OCI-LY1 (cell line): ENCODE results near the gene EHD1.

Experiments
- H2AFZ ChIP-seq: fragments of 200-600 bp; sonication (generic), shearing (Covaris generic); 2 replicates; pipeline ENCODE4 v1.6.0; 2014; ENCODE audit warnings: antibody characterized with exemption, mild to moderate bottlenecking, low read length
- H3F3A ChIP-seq: fragments of 200-600 bp; sonication (generic), shearing (Covaris generic); 2 replicates; pipeline ENCODE4 v1.6.0; 2014; ENCODE audit warnings: mild to moderate bottlenecking, antibody characterized with exemption, low read length, moderate library complexity; ENCODE audit not compliant: insufficient read depth
- H3K27ac ChIP-seq: fragments of 200-600 bp; sonication (generic); 2 replicates; pipeline ENCODE4 v1.5.1; 2014; ENCODE audit warnings: low read length, mixed run types, mild to moderate bottlenecking, low read depth; ENCODE audit not compliant: poor library complexity, severe bottlenecking
- H3K27me3 ChIP-seq: fragments of 200-600 bp; sonication (generic); 2 replicates; pipeline ENCODE4 v1.6.0; 2014; ENCODE audit warnings: antibody characterized with exemption, mild to moderate bottlenecking, low read length, moderate library complexity; ENCODE audit not compliant: insufficient read depth
- H3K36me3 ChIP-seq: fragments of 200-600 bp; sonication (generic); 2 replicates; pipeline ENCODE4 v1.6.1; 2014; ENCODE audit warnings: mild to moderate bottlenecking, antibody characterized with exemption, low read length, moderate library complexity, mixed read lengths; ENCODE audit not compliant: insufficient read depth
- H3K4me1 ChIP-seq: fragments of 200-600 bp; sonication (generic); 2 replicates; pipeline ENCODE4 v1.5.1; 2014; ENCODE audit warnings: mild to moderate bottlenecking, low read length, moderate library complexity; ENCODE audit not compliant: insufficient read depth, severe bottlenecking
- H3K4me2 ChIP-seq: fragments of 200-600 bp; sonication (generic), shearing (Covaris generic); 2 replicates; pipeline ENCODE4 v1.6.1; 2014; ENCODE audit warnings: low read length
- H3K4me3 ChIP-seq: fragments of 200-600 bp; sonication (generic); 2 replicates; pipeline ENCODE4 v1.5.1; 2014; ENCODE audit warnings: low read length, low read depth, mild to moderate bottlenecking, mixed read lengths; ENCODE audit not compliant: poor library complexity, severe bottlenecking
- H3K79me2 ChIP-seq: fragments of 200-600 bp; shearing (Covaris generic); 2 replicates; pipeline ENCODE4 v1.6.1; 2016; ENCODE audit warnings: mixed run types, low read length, mixed read lengths; ENCODE audit not compliant: insufficient read depth
- H3K9ac ChIP-seq: fragments of 200-600 bp; sonication (generic), shearing (Covaris generic); 2 replicates; pipeline ENCODE4 v1.6.1; 2014; ENCODE audit warnings: mild to moderate bottlenecking, low read length, mixed read lengths
- H3K9me2 ChIP-seq: fragments of 200-600 bp; sonication (generic), shearing (Covaris generic); 2 replicates; pipeline ENCODE4 v1.6.1; 2014; ENCODE audit warnings: low read depth, mild to moderate bottlenecking, low read length, mixed read lengths
- H3K9me3 ChIP-seq: fragments of 200-600 bp; shearing (Covaris generic); 2 replicates; pipeline ENCODE4 v1.6.1; 2014; ENCODE audit warnings: low read length, mixed read lengths
- H4K20me1 ChIP-seq: fragments of 200-600 bp; sonication (generic), shearing (Covaris generic); 2 replicates; pipeline ENCODE4 v1.6.0; 2016; ENCODE audit warnings: mild to moderate bottlenecking, low read length; ENCODE audit not compliant: insufficient read depth
- CTCF ChIP-seq: fragments of 200-600 bp; sonication (generic), shearing (Covaris generic); IDR thresholded peaks from 2 replicates; pipeline ENCODE4 v1.5.1; 2017; ENCODE audit warnings: mild to moderate bottlenecking, antibody characterized with exemption, low read length, moderate library complexity, mixed read lengths
- EZH2 ChIP-seq: fragments of 200-600 bp; sonication (generic), shearing (Covaris generic); IDR thresholded peaks from 2 replicates; pipeline ENCODE4 v1.8.0; 2017; ENCODE audit warnings: borderline replicate concordance, mixed run types, mild to moderate bottlenecking, antibody characterized with exemption, low read length, moderate library complexity, mixed read lengths

Gene EHD1

GRCh38 chr11:64839887-64840782 lies 38.3 kb downstream of the EHD1 start:
- Histone ChIP-seq H3K9me3 (no peaks in the 10 kb centered on the region), H3K4me1 (peaks cover 15% of the 10 kb centered on the region), H3K79me2 (no peaks in the 10 kb centered on the region), H4K20me1 (no peaks in the 10 kb centered on the region), H3K9me2 (no peaks in the 10 kb centered on the region), H3K9ac (no peak overlapping the region), H3K27ac (no peak overlapping the region), H3K4me3 (no peak overlapping the region), H3K36me3 (peaks cover 24% of the 10 kb centered on the region), H3F3A (no peaks in the 10 kb centered on the region), H3K27me3 (no peaks in the 10 kb centered on the region), H3K4me2 (no peak overlapping the region), H2AFZ (no peak overlapping the region)
- TF ChIP-seq EZH2 (no peak), CTCF (no peak)

GRCh38 chr11:64839335-64839734 lies 39.1 kb downstream of the EHD1 start:
- Histone ChIP-seq H4K20me1 (no peaks in the 10 kb centered on the region), H3K9me3 (no peaks in the 10 kb centered on the region), H3K4me3 (no peak overlapping the region), H3K9me2 (no peaks in the 10 kb centered on the region), H3K4me1 (peaks cover 13% of the 10 kb centered on the region), H2AFZ (no peak overlapping the region), H3K4me2 (no peak overlapping the region), H3F3A (no peaks in the 10 kb centered on the region), H3K27me3 (no peaks in the 10 kb centered on the region), H3K27ac (no peak overlapping the region), H3K79me2 (no peaks in the 10 kb centered on the region), H3K36me3 (peaks cover 27% of the 10 kb centered on the region), H3K9ac (no peak overlapping the region)
- TF ChIP-seq CTCF (no peak), EZH2 (no peak)

- Histone ChIP-seq H3K4me1 (peaks cover 11% of the 10 kb centered on the region), H3K79me2 (no peaks in the 10 kb centered on the region), H3K4me2 (no peak overlapping the region), H3K9me3 (no peaks in the 10 kb centered on the region), H3K36me3 (peaks cover 30% of the 10 kb centered on the region), H2AFZ (no peak overlapping the region), H3K4me3 (no peak overlapping the region), H3K9me2 (no peaks in the 10 kb centered on the region), H3F3A (no peaks in the 10 kb centered on the region), H4K20me1 (no peaks in the 10 kb centered on the region), H3K27ac (no peak overlapping the region), H3K27me3 (no peaks in the 10 kb centered on the region), H3K9ac (no peak overlapping the region)
- TF ChIP-seq EZH2: no peak
- TF ChIP-seq CTCF: no peak
Observed at GRCh38 chr11:64838600-64839334, 39.7 kb downstream of the EHD1 start.
